ENCODE data around the gene LIN37.

Gene LIN37

DNA sequence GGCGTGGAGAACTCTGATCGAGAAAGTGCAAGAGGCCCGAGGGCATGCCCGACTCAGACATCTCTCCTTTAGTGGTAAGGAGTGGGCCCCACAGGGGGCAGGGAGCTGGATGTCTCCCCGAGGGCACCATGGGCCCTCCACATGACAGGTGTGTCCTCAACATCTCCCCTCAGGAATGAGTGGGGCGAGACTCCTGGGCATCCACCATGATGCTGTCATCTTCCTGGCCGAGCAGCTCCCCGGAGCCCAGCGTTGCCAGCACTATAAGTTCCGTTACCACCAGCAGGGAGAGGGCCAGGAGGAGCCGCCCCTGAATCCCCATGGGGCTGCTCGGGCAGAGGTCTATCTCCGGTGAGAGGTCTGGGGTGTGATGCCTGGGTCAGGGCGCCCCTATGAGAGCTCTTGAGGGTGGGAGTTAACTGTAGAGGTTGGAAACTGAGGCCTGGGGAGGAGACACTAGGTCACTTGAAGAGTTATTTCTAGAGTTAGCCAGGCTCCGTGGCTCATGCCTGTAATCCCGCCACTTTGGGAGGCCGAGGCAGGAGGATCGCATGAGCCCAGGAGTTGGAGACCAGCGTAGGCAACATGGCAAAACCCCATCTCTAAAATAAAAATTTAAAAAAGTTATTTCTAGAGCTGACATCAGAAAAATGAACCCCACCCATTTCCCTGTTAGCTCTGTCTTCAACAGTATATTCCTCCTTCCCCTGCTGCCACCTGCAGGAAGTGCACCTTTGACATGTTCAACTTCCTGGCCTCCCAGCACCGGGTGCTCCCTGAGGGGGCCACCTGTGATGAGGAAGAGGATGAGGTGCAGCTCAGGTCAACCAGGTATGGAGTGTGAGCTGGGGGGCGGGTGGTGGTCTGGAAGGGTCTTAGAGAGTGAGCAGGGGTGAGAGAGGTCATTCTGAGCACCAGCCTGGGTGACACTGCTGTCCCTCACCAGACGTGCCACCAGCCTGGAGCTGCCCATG lies 11.2 kb upstream of the LIN37 start:
- DNase-seq = no peak

DNA sequence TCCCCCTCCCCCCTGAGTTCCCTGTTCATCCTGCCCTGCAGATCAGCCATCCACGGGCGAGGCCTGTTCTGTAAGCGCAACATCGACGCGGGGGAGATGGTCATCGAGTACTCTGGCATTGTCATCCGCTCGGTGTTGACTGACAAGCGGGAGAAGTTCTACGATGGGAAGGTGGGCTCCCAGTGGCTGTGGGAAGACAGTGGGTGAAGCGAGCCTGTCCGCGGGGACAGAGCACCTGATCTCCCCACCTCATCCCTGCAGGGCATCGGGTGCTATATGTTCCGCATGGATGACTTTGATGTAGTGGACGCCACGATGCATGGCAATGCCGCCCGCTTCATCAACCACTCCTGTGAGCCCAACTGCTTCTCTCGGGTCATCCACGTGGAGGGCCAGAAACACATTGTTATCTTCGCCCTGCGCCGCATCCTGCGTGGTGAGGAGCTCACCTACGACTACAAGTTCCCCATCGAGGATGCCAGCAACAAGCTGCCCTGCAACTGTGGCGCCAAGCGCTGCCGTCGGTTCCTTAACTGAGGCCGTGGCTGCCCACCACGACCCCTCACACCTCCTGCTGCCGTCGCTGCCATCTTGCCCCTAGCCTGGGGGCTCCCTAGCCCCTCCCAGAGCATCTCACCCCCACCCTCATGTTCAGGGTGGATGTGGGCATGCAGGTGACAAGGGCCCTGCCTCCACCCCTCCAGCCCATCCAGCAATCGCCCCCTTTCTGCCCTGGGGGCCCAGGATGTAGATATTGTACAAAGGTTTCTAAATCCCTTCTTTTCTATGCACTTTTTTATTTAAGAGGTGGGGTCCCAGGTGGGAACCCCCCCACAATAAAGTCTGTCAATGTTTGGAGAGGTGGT lies 10.1 kb upstream of the LIN37 start:
- DNase-seq = no peak

- no peak for DNase-seq
Observed at GRCh38 chr19:35738887-35739229, 9.5 kb upstream of the LIN37 start.

DNA sequence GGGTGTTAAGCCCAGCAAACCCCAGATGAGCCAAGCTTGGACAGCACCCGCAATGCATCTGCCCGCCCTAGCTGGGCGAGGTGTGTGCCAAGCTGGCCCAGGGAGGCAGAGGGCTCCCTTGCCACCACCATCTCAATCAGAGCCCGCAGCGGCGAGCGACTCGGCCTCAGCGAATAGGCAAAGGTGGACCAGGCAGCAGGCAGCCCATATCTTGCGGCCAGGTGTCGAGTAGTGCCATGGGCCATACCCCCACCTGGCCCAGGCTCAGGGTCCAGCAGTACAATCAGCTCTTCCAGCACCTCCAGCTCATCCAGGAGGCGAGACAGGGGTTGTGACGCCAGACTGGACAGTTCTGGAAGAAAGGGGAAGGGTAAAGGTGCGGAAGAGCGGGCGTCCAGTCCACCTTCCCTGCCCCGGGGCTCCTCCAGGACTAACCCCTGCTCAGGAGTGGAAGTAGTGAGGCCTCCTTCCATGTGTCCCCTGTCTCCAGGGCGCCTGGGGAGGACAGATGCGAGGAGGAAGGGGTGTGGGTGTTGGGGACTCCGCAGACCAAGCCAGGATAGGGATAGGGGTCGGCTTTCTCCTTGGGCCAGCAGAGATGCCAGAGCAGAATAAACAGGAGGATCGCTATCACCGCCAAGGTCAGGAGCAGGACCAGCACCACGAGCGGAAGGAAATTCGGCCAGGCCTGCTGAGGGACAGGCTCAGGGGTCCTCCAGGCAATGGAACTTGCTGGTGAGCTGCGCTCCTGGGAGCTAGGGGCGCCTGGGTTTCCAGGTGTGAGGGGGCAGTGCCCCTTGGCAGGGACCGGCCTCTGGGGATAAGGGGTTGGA lies 8.9 kb upstream of the LIN37 start:
- DNase-seq = no peak

- no peak for DNase-seq
Observed at GRCh38 chr19:35740108-35740422, 8.3 kb upstream of the LIN37 start.

DNA sequence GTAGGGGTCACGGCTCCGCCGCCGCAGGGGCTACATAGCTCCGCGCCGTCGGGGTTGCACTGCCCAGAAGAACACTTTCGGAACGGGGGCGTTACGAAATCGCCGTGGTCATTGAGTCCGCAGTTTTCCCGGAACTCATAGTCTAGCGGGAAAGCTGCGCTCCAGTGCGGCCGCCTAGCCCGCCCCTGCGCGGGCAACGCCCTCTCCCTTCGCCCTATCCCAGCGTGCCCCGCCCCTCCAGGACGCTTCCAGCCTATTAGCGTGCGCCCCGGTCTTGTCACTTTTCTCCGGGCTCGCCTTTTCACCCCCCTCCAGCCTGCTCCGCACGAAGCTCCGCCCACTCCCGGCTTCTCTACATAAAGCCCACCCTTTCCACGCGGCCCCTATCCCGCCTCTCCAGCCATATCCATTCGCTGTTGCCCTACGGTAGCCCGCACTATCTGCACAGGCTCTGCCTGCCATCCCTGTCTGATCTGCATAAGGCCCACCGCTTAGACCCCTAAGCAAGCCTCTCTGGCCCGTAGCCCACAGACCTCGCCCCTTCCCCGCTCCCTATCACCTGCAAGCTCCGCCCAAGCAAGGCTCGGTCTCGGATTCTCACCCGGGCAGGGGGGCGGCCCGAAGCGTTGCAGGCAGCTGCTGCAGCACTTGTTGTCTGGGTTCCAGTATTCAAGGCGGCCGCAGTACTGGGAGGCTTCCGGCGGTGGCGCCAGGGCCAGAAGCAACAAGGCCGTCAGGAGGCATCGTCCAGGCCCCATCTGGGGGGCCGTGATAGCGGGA lies 7.8 kb upstream of the LIN37 start:
- peak; percentile 94 for DNase-seq

- DNase-seq = no peak
Observed at GRCh38 chr19:35741203-35741515, 7.2 kb upstream of the LIN37 start.

GRCh38 chr19:35742121-35742724 lies 6.2 kb upstream of the LIN37 start, which contains the start of gene IGFLR1:
Gene IGFLR1, minus strand, starts transcription at chr19:35742452. Its CDS starts 1,272 bp downstream, at chr19:35741180.
- DNase-seq = peak; percentile 50

DNA sequence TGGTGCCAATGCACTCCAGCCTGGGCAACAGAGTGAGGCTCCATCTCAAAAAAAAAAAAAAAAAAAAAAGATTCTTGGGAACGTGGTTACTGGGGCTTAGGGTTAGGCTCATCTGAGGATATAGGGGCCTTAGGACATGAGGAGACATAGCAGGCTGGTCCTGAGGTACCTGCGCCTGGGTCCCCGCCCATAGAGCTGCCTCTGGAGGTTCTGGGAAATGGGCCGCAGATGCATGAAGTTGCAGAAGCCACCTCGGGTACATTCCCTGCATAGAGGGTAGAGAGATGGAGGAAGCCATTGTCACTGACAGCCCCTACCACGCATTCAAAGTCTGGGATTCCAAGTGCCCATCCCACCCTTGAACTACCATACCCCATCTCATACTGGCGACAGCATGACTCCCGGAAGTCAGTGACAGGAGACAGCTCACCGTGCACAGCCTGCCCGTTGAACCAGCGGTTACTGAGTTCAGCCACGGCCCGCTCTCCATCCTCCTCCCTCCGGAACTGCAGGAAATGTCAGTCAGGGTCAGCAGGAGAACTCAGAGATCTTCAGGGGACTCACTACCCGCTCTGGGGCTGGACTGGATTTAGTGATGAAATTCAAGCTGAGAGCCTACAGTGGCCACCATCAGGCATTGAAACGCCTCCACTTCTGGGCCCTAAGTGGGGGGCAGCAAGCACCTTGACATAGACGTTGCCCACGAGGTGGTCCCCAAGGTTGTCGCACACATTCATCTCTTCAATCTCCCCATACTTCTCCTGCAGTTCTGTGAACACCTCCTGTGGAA lies 4.5 kb upstream of the LIN37 start:
- no peak for DNase-seq

GRCh38 chr19:35744430-35745327 lies 3.7 kb upstream of the LIN37 start:
- peak; percentile 90 for DNase-seq

DNA sequence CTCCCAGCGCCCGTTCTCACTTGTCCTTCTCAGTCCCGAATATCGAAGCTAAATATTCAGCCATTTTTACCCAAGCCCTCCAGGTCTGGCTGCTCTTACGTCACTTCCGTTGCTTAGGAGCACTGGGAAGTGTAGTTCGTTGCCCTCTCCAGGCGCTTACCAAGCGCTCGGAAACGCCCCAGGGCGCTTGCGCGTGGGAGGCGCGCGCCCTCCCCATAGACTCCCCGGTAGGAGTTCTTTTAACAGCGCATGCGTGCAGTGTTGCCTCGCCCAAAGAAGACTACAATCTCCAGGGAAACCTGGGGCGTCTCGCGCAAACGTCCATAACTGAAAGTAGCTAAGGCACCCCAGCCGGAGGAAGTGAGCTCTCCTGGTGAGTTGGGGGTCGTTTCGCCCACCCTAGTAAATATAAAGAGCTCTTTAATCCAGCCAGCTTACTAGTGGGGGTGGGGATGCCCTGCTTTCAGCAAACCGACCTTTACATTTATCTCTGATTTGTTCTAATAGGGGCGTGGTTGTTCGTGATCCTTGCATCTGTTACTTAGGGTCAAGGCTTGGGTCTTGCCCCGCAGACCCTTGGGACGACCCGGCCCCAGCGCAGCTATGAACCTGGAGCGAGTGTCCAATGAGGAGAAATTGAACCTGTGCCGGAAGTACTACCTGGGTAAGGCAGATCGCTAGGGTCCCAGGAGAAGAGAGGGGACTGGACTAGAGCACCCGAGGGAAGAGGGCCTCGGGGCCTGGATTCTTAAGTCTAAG lies 2.9 kb upstream of the LIN37 start, which contains the start of the genes PSENEN and U2AF1L4:
Gene PSENEN (plus strand): TSS at position 324 of the 759 bp plus-strand sequence. CDS start 280 bp downstream, at position 604.
Gene U2AF1L4 (minus strand): TSS at position 91 of the 759 bp plus-strand sequence. CDS start 27 bp downstream, at position 64.
- peak; percentile 92 for DNase-seq

GRCh38 chr19:35746087-35746462 lies 2.3 kb upstream of the LIN37 start:
- no peak for DNase-seq

- DNase-seq = no peak
Observed at GRCh38 chr19:35746531-35746930, 1.8 kb upstream of the LIN37 start.

GRCh38 chr19:35750167-35750566 lies 1.8 kb downstream of the LIN37 start:
- no peak for DNase-seq

DNA sequence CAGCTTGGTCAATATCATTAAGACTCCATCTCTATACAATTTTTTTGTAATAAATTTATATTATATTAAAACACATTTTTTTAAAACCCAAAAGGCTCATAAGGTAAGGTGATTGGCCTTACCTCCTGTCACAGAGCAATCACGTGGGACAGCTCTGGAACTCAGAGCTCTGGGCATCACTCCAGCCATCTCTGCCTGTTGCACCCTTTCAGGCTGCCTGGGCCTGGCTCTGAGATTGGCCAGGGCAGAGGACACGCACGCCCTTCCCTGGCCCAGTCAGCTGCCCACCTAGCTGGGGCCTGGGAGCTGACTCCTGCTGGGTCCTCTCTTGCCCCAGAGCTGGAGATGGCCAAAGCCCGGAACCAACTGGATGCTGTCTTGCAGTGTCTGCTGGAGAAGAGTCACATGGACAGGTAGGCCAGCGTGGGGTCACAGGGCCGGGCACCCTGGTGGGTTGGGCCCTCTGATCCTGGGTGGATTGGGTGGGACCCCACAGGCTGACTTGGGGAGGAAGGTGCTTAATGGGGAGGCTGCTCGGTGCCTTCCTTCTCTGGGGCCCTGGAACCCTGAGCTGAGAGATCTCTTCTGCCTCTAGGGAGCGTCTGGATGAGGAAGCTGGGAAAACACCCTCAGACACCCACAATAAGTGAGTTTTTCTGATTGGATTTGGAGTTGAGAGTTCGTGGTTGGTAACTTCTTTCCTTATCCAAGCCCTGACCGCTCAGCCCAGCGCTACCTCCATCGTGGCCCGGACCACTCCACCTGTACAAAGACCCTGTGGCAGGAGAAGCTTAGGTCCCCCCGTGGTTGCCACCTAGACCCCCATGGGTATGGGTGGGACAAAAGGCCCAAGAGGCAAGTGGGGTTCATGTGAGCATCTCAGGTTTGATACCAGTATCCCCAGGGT lies 3.7 kb downstream of the LIN37 start:
- DNase-seq = no peak

- DNase-seq = no peak
Observed at GRCh38 chr19:35752746-35753350, 4.5 kb downstream of the LIN37 start.

DNA sequence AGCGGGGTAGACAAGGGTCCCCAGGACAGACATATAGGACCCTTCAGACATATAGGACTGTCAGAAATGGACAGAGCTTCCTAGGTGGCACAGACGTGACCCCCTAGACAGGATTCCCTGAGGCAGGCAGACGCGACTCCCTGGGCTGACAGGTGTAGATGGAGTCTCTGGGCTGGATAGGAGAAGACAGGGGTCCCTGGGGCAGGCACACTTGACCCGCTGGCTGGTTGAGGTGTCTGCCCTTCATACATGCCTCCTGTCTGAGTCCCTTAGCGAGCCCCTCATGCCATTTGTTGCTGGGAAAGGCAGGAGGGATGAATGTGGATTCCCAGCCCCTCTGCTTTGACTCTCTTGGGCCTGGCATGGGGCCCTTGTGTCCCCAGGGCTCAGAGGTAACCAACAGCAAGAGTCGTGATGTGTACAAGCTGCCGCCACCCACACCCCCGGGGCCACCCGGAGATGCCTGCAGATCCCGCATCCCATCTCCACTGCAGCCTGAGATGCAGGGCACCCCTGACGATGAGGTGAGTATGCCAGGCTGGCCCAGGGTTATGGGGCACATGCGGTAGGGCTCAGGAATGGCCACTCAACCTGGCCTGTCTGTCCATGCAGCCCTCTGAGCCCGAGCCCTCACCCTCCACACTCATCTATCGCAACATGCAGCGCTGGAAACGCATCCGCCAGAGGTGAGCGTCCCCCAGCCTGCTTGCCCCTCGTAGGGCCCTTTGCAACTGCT lies 5.4 kb downstream of the LIN37 start:
- DNase-seq = no peak
